ENCODE measurements around the gene FHL5. TPM values are rescaled to one million over a fixed set of nuclear protein-coding genes. Genes with fewer than 3 reads are reported as not detected.

The FHL5 gene
- total RNA-seq, 1 donor from 2014 or later, result not detected

DNA sequence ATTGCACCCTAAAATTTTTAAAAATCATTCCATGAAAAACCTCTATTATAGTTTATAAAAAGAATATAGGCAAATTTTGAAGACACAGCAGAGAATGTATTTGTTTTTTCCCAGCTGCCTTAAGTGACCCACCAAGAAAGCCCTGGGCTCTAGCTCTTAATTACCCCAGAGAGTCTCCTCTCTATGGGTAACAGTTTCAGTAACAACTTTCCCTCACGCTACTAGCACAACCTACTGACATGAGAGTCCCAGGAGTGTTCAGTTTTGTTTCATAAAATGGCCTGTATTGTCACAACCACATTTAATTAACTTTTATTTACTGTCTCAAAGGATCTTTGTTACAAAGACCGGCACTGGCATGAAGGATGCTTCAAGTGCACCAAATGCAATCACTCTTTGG lies 41.5 kb downstream of the FHL5 start:
- no peak for DNase-seq (ENCODE audit: low spot score)
- no peak overlapping the region for H3K27ac Mint-ChIP-seq (ENCODE audit: unreplicated experiment)

DNA sequence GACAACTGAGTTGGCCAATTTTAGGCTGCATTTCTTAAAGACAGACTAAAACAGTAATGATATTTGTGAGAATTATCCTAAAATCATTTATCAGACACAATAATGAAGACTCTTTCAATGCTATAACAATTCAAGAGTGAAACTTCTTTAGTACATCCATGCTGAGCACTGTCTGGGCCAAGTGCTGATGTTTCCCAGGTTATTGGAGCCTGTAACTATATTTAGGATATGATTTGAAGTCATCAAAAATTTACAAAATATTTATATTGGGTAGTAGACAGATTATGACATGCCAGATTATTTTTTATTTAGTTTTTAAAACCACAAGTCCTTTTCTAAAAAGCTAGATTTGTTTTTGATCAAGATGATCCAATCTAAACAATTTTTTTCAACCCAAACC lies 45.1 kb downstream of the FHL5 start:
- TF ChIP-seq, protein P1, sequence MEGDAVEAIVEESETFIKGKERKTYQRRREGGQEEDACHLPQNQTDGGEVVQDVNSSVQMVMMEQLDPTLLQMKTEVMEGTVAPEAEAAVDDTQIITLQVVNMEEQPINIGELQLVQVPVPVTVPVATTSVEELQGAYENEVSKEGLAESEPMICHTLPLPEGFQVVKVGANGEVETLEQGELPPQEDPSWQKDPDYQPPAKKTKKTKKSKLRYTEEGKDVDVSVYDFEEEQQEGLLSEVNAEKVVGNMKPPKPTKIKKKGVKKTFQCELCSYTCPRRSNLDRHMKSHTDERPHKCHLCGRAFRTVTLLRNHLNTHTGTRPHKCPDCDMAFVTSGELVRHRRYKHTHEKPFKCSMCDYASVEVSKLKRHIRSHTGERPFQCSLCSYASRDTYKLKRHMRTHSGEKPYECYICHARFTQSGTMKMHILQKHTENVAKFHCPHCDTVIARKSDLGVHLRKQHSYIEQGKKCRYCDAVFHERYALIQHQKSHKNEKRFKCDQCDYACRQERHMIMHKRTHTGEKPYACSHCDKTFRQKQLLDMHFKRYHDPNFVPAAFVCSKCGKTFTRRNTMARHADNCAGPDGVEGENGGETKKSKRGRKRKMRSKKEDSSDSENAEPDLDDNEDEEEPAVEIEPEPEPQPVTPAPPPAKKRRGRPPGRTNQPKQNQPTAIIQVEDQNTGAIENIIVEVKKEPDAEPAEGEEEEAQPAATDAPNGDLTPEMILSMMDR (IDR thresholded peaks at IDR 0.05), result no peak
- DNase-seq (ENCODE audit: low spot score), result no peak
- Mint-ChIP-seq H3K9me3 (ENCODE audit: low read depth) (no peaks in the 10 kb centered on the region), H3K4me3 (ENCODE audit: unreplicated experiment) (no peak overlapping the region), H3K4me1 (ENCODE audit: low read depth) (no peaks in the 10 kb centered on the region), H3K27me3 (ENCODE audit: low read depth) (peaks cover 23% of the 10 kb centered on the region), H3K27ac (ENCODE audit: unreplicated experiment) (no peak overlapping the region), H3K36me3 (ENCODE audit: low read depth) (no peaks in the 10 kb centered on the region)

More for the DNA sequence above, 41.5 kb downstream of the FHL5 start:
- H3K4me1 Mint-ChIP-seq (ENCODE audit: low read depth), result peaks cover 2% of the 10 kb centered on the region
- H3K4me3 Mint-ChIP-seq (ENCODE audit: unreplicated experiment), result no peak overlapping the region
- H3K9me3 Mint-ChIP-seq (ENCODE audit: low read depth), result no peaks in the 10 kb centered on the region
- TF ChIP-seq, protein P1 (IDR thresholded peaks at IDR 0.05), result no peak
- H3K36me3 Mint-ChIP-seq (ENCODE audit: low read depth), result no peaks in the 10 kb centered on the region
- H3K27me3 Mint-ChIP-seq (ENCODE audit: low read depth), result peaks cover 8% of the 10 kb centered on the region

DNA sequence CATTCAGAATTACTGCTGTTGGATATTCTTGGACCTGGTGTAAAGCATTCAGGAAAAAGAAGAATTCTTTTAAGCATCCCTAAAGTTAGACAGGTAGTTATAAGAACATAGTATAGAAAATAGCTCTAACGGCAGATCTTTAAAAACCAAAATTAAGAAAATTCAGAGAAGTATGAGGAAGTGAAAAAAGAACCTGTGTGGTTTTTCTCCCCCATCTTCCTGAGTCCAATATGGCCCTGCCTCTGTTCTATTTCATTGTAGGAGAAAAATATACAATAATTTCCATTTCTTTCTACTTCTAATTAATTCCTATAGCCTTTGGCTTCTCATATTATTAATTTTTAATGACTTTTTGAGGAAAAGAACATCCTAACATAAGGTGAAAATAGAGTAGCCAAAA lies 47.1 kb downstream of the FHL5 start:
- H3K4me1 Mint-ChIP-seq (ENCODE audit: low read depth), result no peaks in the 10 kb centered on the region
- DNase-seq (ENCODE audit: low spot score), result no peak
- peaks cover 29% of the 10 kb centered on the region for H3K27me3 Mint-ChIP-seq (ENCODE audit: low read depth)
- TF ChIP-seq, protein P1 (IDR thresholded peaks at IDR 0.05), result no peak
- no peaks in the 10 kb centered on the region for H3K36me3 Mint-ChIP-seq (ENCODE audit: low read depth)
- no peak overlapping the region for H3K27ac Mint-ChIP-seq (ENCODE audit: unreplicated experiment)
- H3K4me3 Mint-ChIP-seq (ENCODE audit: unreplicated experiment), result no peak overlapping the region
- H3K9me3 Mint-ChIP-seq (ENCODE audit: low read depth), result no peaks in the 10 kb centered on the region

DNA sequence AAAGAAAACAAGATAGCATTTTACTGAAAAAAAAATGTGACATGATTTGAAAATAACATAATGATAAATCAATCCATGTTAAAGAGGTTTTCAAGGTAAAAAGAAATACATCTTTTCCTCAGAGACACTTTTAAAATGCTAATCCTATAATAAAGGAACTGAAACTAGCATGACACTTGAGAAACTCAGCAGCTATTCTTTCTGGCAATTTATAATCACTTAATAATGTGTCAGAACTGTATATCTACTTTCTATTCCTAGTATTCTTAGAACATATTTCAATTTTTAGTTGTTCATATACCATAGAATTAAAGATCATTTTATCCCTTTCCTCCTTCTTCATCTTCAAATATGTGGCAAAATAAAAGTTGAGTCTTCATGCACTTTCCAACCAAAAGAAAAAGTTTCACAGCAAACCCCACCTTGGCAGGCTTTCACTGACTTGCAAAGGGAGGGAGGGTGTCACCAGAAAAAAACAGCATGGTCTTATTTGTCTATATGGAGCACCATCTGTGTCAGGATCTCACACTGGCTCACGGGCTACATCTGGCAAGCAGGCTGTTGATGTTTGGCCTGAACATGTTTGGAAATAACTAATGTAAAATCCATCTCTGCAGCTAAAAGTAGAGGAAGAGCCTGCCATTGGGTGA lies 48.5 kb downstream of the FHL5 start:
- Mint-ChIP-seq H3K27ac (ENCODE audit: unreplicated experiment) (no peak overlapping the region), H3K4me3 (ENCODE audit: unreplicated experiment) (no peak overlapping the region), H3K27me3 (ENCODE audit: low read depth) (peaks cover 32% of the 10 kb centered on the region), H3K4me1 (ENCODE audit: low read depth) (no peaks in the 10 kb centered on the region), H3K9me3 (ENCODE audit: low read depth) (no peaks in the 10 kb centered on the region), H3K36me3 (ENCODE audit: low read depth) (no peaks in the 10 kb centered on the region)
- TF ChIP-seq, protein P1 (IDR thresholded peaks at IDR 0.05), result no peak
- DNase-seq (ENCODE audit: low spot score), result no peak

DNA sequence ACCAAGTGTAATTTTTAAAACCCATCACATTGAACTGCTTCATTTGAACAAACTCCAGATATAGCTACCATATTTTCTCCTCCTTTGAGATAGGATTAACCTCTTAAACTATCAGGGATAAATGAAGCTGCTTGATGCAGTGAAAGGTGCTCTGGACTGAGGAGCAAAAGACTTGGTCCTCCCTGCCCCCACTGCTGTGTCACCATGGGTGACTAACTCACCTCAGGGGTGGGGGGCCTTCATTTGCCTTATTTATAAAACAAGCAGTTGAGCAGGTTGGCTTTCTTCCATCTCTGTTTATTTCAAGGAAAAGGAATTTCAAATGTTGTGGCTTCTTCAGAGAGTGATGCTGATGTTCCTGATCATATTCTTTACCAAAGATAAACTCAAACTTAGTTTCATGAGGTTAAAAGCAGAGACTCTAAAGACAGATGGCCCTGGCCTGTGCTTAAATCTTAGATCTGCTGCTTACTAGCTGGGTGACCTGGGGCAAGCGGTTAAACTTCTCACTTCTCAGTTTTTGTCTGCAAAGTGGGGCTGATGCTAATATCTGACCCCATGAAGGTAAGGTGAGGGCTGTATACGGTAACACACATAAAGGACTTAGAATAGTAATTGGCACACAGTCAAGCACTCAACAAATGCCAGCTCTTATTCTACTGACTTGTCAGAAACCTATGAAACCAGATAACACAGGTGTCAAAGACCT lies 50.5 kb downstream of the FHL5 start:
- no peak for DNase-seq (ENCODE audit: low spot score)
- no peaks in the 10 kb centered on the region for H3K9me3 Mint-ChIP-seq (ENCODE audit: low read depth)
- no peaks in the 10 kb centered on the region for H3K4me1 Mint-ChIP-seq (ENCODE audit: low read depth)
- peaks cover 41% of the 10 kb centered on the region for H3K27me3 Mint-ChIP-seq (ENCODE audit: low read depth)
- H3K36me3 Mint-ChIP-seq (ENCODE audit: low read depth), result no peaks in the 10 kb centered on the region
- H3K27ac Mint-ChIP-seq (ENCODE audit: unreplicated experiment), result no peak overlapping the region
- H3K4me3 Mint-ChIP-seq (ENCODE audit: unreplicated experiment), result no peak overlapping the region
- TF ChIP-seq, protein P1 (IDR thresholded peaks at IDR 0.05), result no peak

Measured in chondrocyte (in vitro differentiated cells).